ENCODE results near the gene PTPRK. TPM values are rescaled to one million over a fixed set of nuclear protein-coding genes. Genes with fewer than 3 reads are reported as not detected.

The PTPRK gene
- total RNA-seq, 1 experiment from 2014 or later = 34.2 TPM

GRCh38 chr6:128271011-128271410, 249.4 kb downstream of the PTPRK start:
- intact Hi-C loops (cut with micrococcal nuclease) = no loop called here
- H3K27ac ChIP-seq (ENCODE audit: low read depth, low read length) = no peak overlapping the region
- H3K9me3 ChIP-seq (ENCODE audit: control insufficient read depth in 1 of 2, insufficient read depth in 1 of 2, low read depth in 1 of 2, low read length in 2 of 2) = no peaks in the 10 kb centered on the region
- no peaks in the 10 kb centered on the region for H3K79me2 ChIP-seq (ENCODE audit: insufficient read depth, low read length)
- ChIA-PET CTCF (no interaction called here), POLR2A (no interaction called here), RAD21 (ENCODE audit: low non-redundant PET in 1 of 2, low total read pairs in 2 of 2, uncharacterized antibody in 2 of 2, unreplicated experiment in 2 of 2) (no interaction called here)
- H3K36me3 ChIP-seq (ENCODE audit: control insufficient read depth in 1 of 2, insufficient read depth in 2 of 2, low read length in 2 of 2) = no peaks in the 10 kb centered on the region
- H3K9me2 ChIP-seq (ENCODE audit: insufficient read depth) = no peaks in the 10 kb centered on the region
- H3K4me1 ChIP-seq (ENCODE audit: control insufficient read depth in 1 of 2, insufficient read depth in 2 of 2, low read length in 2 of 2) = no peaks in the 10 kb centered on the region
- TF ChIP-seq POLR2A (IDR thresholded peaks at IDR 0.05; ENCODE audit: borderline replicate concordance, extremely low read depth, insufficient read depth, insufficient read length) (no peak), ZNF274 (IDR thresholded peaks at IDR 0.05; ENCODE audit: low read depth, low read length) (no peak), CEBPB (IDR thresholded peaks at IDR 0.05; ENCODE audit: low read depth) (no peak), EZH2 (IDR thresholded peaks at IDR 0.05) (no peak), RAD21 (IDR thresholded peaks at IDR 0.05; ENCODE audit: low read depth) (no peak), EZH2phosphoT487 (IDR thresholded peaks at IDR 0.05; ENCODE audit: borderline replicate concordance) (no peak), EGR1 (IDR thresholded peaks at IDR 0.05; ENCODE audit: low read depth) (no peak), POLR2AphosphoS5 (IDR thresholded peaks at IDR 0.05; ENCODE audit: low read depth, low read length) (no peak), SRF (IDR thresholded peaks at IDR 0.05; ENCODE audit: low read depth) (no peak), SP1 (IDR thresholded peaks at IDR 0.05; ENCODE audit: low read depth) (no peak), SIN3A (IDR thresholded peaks at IDR 0.05; ENCODE audit: low read depth) (no peak), MAX (IDR thresholded peaks at IDR 0.05) (no peak), YY1 (IDR thresholded peaks at IDR 0.05; ENCODE audit: extremely low read depth, insufficient replicate concordance, low read depth, low read length) (no peak), TCF7L2 (IDR thresholded peaks at IDR 0.05; ENCODE audit: borderline replicate concordance, extremely low read depth, insufficient read depth, insufficient read length) (no peak), ATF3 (IDR thresholded peaks at IDR 0.05) (no peak), CTCF (IDR thresholded peaks at IDR 0.05 in 2 of 3, conservative IDR thresholded peaks at IDR 0.05 in 1 of 3; ENCODE audit: borderline replicate concordance in 1 of 3, insufficient read depth in 1 of 3, low read depth in 2 of 3, low read length in 2 of 3) (no peak), ELF1 (IDR thresholded peaks at IDR 0.05; ENCODE audit: borderline replicate concordance, low read depth) (no peak), FOSL1 (IDR thresholded peaks at IDR 0.05; ENCODE audit: low read depth) (no peak), JUND (IDR thresholded peaks at IDR 0.05) (no peak), ZBTB33 (IDR thresholded peaks at IDR 0.05; ENCODE audit: extremely low read depth, insufficient replicate concordance, low read length) (no peak)
- no peak overlapping the region for H3K4me3 ChIP-seq (replicated peaks in 1 of 2; ENCODE audit: low read depth in 1 of 2, low read length in 2 of 2)
- BruUV-seq (replicated peaks) = no TSS peak
- no peak overlapping the region for H2AFZ ChIP-seq (ENCODE audit: low read depth, low read length, poor library complexity, severe bottlenecking)
- DNase-seq (ENCODE audit: low read depth, low spot score) = no peak
- H4K20me1 ChIP-seq (ENCODE audit: insufficient read depth) = no peaks in the 10 kb centered on the region
- H3K9ac ChIP-seq (ENCODE audit: low read length) = no peak overlapping the region
- H3K27me3 ChIP-seq (ENCODE audit: insufficient read depth, low read length) = no peaks in the 10 kb centered on the region
- H3K4me2 ChIP-seq (ENCODE audit: low read length) = no peak overlapping the region
- ATAC-seq = no peak
